Stimulated activated CD8-positive, alpha-beta memory T cell treated with anti-CD3 and anti-CD28 coated beads, Interleukin-12 subunit alpha, Interleukin-12 subunit beta, amount 100 ng/mL, for 4 hours (primary cell): Measurements from ENCODE around the gene ATP6V1G2.
"Not testable (repeated sequence)": the region's sequence is repeated elsewhere in the genome, so short reads cannot be mapped to it uniquely, and the experiment has no call there.

ENCODE experiments used
- DNase-seq: peaks from one replicate; pipeline ENCODE4 v3.0.0-alpha.2; 2020; ENCODE audit warnings: low read depth

Gene ATP6V1G2

GRCh38 chr6:31546339-31546957, at the start of gene ATP6V1G2:
Gene ATP6V1G2 (minus strand): TSS chr6:31546608. CDS start chr6:31546559, 49 bp downstream.
- peak; percentile 67 for DNase-seq

- DNase-seq, result no peak
These were observed 46.0 kb upstream of the ATP6V1G2 start for GRCh38 chr6:31592396-31592771.

GRCh38 chr6:31590691-31591090, 44.3 kb upstream of the ATP6V1G2 start:
- not testable (repeated sequence) for DNase-seq

- no peak for DNase-seq
These were observed 42.7 kb upstream of the ATP6V1G2 start for GRCh38 chr6:31588871-31589650.

GRCh38 chr6:31587791-31588777, 41.7 kb upstream of the ATP6V1G2 start:
- DNase-seq, result no peak

- DNase-seq, result no peak
These were observed 40.3 kb upstream of the ATP6V1G2 start for GRCh38 chr6:31586599-31587281.

- no peak for DNase-seq
These were observed 39.6 kb upstream of the ATP6V1G2 start, which contains the start of gene LST1 for GRCh38 chr6:31586008-31586407. Gene LST1 (plus strand): TSS chr6:31586277. CDS start chr6:31587300, 1,023 bp downstream.

- DNase-seq, result no peak
These were observed 39.1 kb upstream of the ATP6V1G2 start for GRCh38 chr6:31585491-31585890.

GRCh38 chr6:31582230-31582643, 35.8 kb upstream of the ATP6V1G2 start, which contains the start of gene LTB:
Gene LTB (minus strand): TSS chr6:31582424. CDS start chr6:31582417, 7 bp downstream.
- no peak for DNase-seq

- no peak for DNase-seq
These were observed 35.2 kb upstream of the ATP6V1G2 start for GRCh38 chr6:31581434-31582229.

- peak; percentile 80 for DNase-seq
These were observed 34.5 kb upstream of the ATP6V1G2 start for GRCh38 chr6:31580807-31581433.

- no peak for DNase-seq
These were observed 34.0 kb upstream of the ATP6V1G2 start for GRCh38 chr6:31580438-31580740.

GRCh38 chr6:31579546-31580437, 33.4 kb upstream of the ATP6V1G2 start:
- DNase-seq, result no peak

- no peak for DNase-seq
These were observed 32.7 kb upstream of the ATP6V1G2 start for GRCh38 chr6:31579119-31579505.

- no peak for DNase-seq
These were observed 32.0 kb upstream of the ATP6V1G2 start for GRCh38 chr6:31578184-31579118.

GRCh38 chr6:31577579-31577966, 31.2 kb upstream of the ATP6V1G2 start:
- DNase-seq, result no peak

- no peak for DNase-seq
These were observed 30.6 kb upstream of the ATP6V1G2 start for GRCh38 chr6:31576897-31577578.
